Measurements from ENCODE around the gene NXF2B. TPM values are rescaled to one million over a fixed set of nuclear protein-coding genes. Genes with fewer than 3 reads are reported as not detected.

NXF2B gene
- total and polyA plus RNA-seq, 10 of the 15 experiments (the other 5 are each of a cell fraction or from before 2014, with no cell fraction given) = not detected

GRCh38 chrX:102338162-102338561 is 101.6 kb downstream of the NXF2B start:
- no peak overlapping the region for H3K27ac ChIP-seq (ENCODE audit: control insufficient read depth, insufficient read depth)
- no peaks in the 10 kb centered on the region for H3K27me3 ChIP-seq (replicated peaks in 1 of 2; ENCODE audit: control insufficient read depth in 2 of 2, insufficient read depth in 2 of 2, low read length in 1 of 2)
- ChIA-PET RAD21 (ENCODE audit: unreplicated experiment) (no interaction called here), POLR2A (no interaction called here), CTCF (no interaction called here), SMC1A (ENCODE audit: uncharacterized antibody, unreplicated experiment) (no interaction called here)
- BruUV-seq (replicated peaks) = no TSS peak
- H3K4me3 ChIP-seq = no peak overlapping the region
- no peaks in the 10 kb centered on the region for H4K20me1 ChIP-seq (ENCODE audit: control insufficient read depth, insufficient read depth)
- H3K9me3 ChIP-seq (replicated peaks; ENCODE audit: control insufficient read depth, insufficient read depth, low read length) = no peaks in the 10 kb centered on the region
- no peak overlapping the region for H3K4me2 ChIP-seq (ENCODE audit: control insufficient read depth, insufficient read depth)
- DNase-seq (ENCODE audit: low read depth, low spot score) = no peak
- no peak for FAIRE-seq
- H2AFZ ChIP-seq (ENCODE audit: control insufficient read depth, low read depth, low read length) = no peak overlapping the region
- H3K4me1 ChIP-seq (ENCODE audit: control insufficient read depth, insufficient read depth, low read length) = no peaks in the 10 kb centered on the region
- in situ Hi-C loops (cut with MboI) = no loop called here
- ATAC-seq = no peak
- 12% methylated on average over 4 of the region's 4 CpGs for WGBS (ENCODE audit: insufficient coverage, insufficient replicate concordance, low lambda C conversion rate, missing lambda C conversion rate)
- no peaks in the 10 kb centered on the region for H3K36me3 ChIP-seq (ENCODE audit: control insufficient read depth in 2 of 2, insufficient read depth in 2 of 2, low read length in 1 of 2)
- H3K9ac ChIP-seq (ENCODE audit: control insufficient read depth, insufficient read depth, low read length) = no peak overlapping the region
- H3K79me2 ChIP-seq (ENCODE audit: control insufficient read depth, insufficient read depth, low read length) = no peaks in the 10 kb centered on the region
- no peak for TF ChIP-seq ASH2L (IDR thresholded peaks at IDR 0.05; ENCODE audit: borderline replicate concordance, low read depth)
- TF ChIP-seq ZBTB40 (IDR thresholded peaks at IDR 0.05; ENCODE audit: borderline replicate concordance) = no peak
- no peak for TF ChIP-seq STAT1 (conservative IDR thresholded peaks at IDR 0.05)
- no peak for TF ChIP-seq HSF1 (IDR thresholded peaks at IDR 0.05; ENCODE audit: low read depth, low read length)
- TF ChIP-seq PBX3 (IDR thresholded peaks at IDR 0.05; ENCODE audit: insufficient replicate concordance, low read depth, low read length) = no peak
- no peak for TF ChIP-seq GATAD2B (conservative IDR thresholded peaks at IDR 0.05; ENCODE audit: low read depth)
- no peak for TF ChIP-seq CBX5 (IDR thresholded peaks at IDR 0.05; ENCODE audit: low read depth)
- no peak for TF ChIP-seq SREBF2 (IDR thresholded peaks at IDR 0.05; ENCODE audit: low read length)
- TF ChIP-seq TAF1 (IDR thresholded peaks at IDR 0.05; ENCODE audit: borderline replicate concordance, low read depth, low read length) = no peak
- TF ChIP-seq ZBTB33 (IDR thresholded peaks at IDR 0.05) = no peak
- TF ChIP-seq SRF (IDR thresholded peaks at IDR 0.05; ENCODE audit: low read depth in 2 of 2, low read length in 2 of 2) = no peak
- TF ChIP-seq GABPA (IDR thresholded peaks at IDR 0.05; ENCODE audit: low read depth) = no peak
- TF ChIP-seq CBX3 (IDR thresholded peaks at IDR 0.05; ENCODE audit: borderline replicate concordance, low read depth) = no peak
- no peak for TF ChIP-seq BMI1 (IDR thresholded peaks at IDR 0.05; ENCODE audit: borderline replicate concordance)
- no peak for TF ChIP-seq EZH2 (IDR thresholded peaks at IDR 0.05; ENCODE audit: borderline replicate concordance, control insufficient read depth, low read depth, low read length)
- no peak for TF ChIP-seq ZNF217 (IDR thresholded peaks at IDR 0.05)
- TF ChIP-seq NR2C1 (IDR thresholded peaks at IDR 0.05) = no peak
- intact Hi-C loops (cut with micrococcal nuclease; ENCODE audit: unreplicated experiment) = no loop called here
